ENCODE data around the gene HS6ST3. TPM values are rescaled to one million over a fixed set of nuclear protein-coding genes. Genes with fewer than 3 reads are reported as not detected.

Gene HS6ST3
- total RNA-seq, 1 donor from 2014 or later, result under 0.01 TPM

DNA sequence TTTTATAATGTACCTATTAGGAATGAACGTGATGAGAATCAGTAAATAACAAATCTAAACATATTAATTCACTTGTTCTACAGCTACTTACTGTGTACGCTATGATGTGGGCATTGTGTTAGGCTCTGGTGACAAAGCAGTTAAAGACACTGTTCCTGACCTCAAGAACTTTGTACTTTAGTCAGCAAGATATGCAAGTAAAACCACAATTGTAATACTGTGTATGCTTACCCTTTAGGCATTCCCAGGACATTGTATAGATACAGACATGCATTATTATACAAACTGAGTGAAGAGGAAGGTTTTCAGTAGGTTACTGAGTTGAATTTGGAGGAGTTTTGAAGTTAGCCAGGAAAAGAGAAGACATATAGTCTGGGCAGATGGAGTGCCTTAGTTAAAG lies 435.8 kb downstream of the HS6ST3 start:
- no peaks in the 10 kb centered on the region for H3K27me3 ChIP-seq (ENCODE audit: control insufficient read depth, insufficient read depth, low read length)
- no peak for DNase-seq (ENCODE audit: low read depth)
- H3K4me3 ChIP-seq (ENCODE audit: low read depth, low read length), result no peak overlapping the region
- no peak for FAIRE-seq
- TF ChIP-seq, protein P1, sequence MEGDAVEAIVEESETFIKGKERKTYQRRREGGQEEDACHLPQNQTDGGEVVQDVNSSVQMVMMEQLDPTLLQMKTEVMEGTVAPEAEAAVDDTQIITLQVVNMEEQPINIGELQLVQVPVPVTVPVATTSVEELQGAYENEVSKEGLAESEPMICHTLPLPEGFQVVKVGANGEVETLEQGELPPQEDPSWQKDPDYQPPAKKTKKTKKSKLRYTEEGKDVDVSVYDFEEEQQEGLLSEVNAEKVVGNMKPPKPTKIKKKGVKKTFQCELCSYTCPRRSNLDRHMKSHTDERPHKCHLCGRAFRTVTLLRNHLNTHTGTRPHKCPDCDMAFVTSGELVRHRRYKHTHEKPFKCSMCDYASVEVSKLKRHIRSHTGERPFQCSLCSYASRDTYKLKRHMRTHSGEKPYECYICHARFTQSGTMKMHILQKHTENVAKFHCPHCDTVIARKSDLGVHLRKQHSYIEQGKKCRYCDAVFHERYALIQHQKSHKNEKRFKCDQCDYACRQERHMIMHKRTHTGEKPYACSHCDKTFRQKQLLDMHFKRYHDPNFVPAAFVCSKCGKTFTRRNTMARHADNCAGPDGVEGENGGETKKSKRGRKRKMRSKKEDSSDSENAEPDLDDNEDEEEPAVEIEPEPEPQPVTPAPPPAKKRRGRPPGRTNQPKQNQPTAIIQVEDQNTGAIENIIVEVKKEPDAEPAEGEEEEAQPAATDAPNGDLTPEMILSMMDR (IDR thresholded peaks at IDR 0.05; ENCODE audit: insufficient read depth, low read length, severe bottlenecking), result no peak
- H3K36me3 ChIP-seq (ENCODE audit: control insufficient read depth, insufficient read depth, low read length), result no peaks in the 10 kb centered on the region

DNA sequence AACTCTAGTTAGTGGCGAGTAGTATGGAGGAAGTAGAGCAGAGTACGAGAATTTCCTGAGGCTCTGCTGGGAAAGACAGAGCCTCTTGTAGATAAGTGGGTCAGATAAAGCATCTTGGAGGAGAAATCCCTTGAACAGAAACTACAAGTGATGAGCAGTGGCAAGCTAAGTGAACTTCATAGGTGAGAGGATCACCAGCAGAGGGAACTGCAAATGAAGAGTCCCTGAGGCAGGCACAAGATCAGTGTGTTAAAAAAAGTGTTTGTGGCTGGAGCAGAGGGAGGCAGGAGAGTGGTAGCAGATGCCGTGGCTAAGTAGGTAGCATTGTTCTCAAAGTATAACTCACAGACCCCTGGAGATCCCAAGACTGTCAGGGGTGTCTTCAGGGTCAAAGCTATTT lies 437.6 kb downstream of the HS6ST3 start:
- FAIRE-seq (no peak), DNase-seq (ENCODE audit: low read depth) (no peak)
- TF ChIP-seq, protein P1 (IDR thresholded peaks at IDR 0.05; ENCODE audit: insufficient read depth, low read length, severe bottlenecking), result no peak
- Histone ChIP-seq H3K4me3 (ENCODE audit: low read depth, low read length) (no peak overlapping the region), H3K36me3 (ENCODE audit: control insufficient read depth, insufficient read depth, low read length) (no peaks in the 10 kb centered on the region), H3K27me3 (ENCODE audit: control insufficient read depth, insufficient read depth, low read length) (no peaks in the 10 kb centered on the region)

DNA sequence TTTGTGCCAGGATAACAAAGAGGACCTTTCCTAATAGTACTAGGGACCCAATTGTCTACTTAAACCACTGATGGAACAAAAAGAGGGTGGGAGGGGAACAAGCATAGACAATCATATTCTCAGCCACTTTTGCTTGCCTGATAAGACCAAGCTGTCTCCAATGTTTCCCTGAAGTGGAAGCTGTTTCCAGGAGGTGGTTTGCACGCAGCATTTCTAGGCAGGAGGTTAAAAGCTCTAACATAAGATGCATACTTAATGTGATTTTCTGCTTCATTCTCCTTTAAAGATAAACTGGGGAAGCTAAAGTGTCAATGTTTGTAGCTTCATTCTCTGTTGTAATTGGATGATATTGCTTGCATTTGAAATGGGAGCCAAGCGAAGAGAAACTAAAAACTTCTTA lies 442.9 kb downstream of the HS6ST3 start:
- TF ChIP-seq, protein P1 (IDR thresholded peaks at IDR 0.05; ENCODE audit: insufficient read depth, low read length, severe bottlenecking), result no peak
- no peaks in the 10 kb centered on the region for H3K27me3 ChIP-seq (ENCODE audit: control insufficient read depth, insufficient read depth, low read length)
- no peaks in the 10 kb centered on the region for H3K36me3 ChIP-seq (ENCODE audit: control insufficient read depth, insufficient read depth, low read length)
- H3K4me3 ChIP-seq (ENCODE audit: low read depth, low read length), result no peak overlapping the region
- FAIRE-seq, result no peak
- DNase-seq (ENCODE audit: low read depth), result no peak

DNA sequence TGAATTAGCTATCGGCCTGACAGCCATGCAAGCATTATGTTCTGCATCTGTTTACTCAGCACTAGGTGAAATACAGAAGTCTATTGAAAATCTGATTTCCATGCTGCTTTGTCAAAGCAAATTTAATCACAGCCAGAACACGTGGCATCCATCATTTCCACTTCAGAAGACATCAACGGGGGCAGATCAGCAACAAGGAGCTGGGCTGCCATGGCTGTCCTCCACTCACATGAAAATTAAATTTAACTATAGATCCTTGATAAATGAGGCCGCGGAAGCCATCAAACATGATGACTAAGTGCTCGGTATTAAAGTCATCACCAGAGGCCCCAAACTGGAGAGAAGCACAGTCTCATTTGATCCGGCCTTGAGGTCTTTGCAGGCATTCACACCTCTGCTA lies 443.5 kb downstream of the HS6ST3 start:
- no peak overlapping the region for H3K4me3 ChIP-seq (ENCODE audit: low read depth, low read length)
- FAIRE-seq (no peak), DNase-seq (ENCODE audit: low read depth) (no peak)
- H3K36me3 ChIP-seq (ENCODE audit: control insufficient read depth, insufficient read depth, low read length), result no peaks in the 10 kb centered on the region
- no peaks in the 10 kb centered on the region for H3K27me3 ChIP-seq (ENCODE audit: control insufficient read depth, insufficient read depth, low read length)
- TF ChIP-seq, protein P1 (IDR thresholded peaks at IDR 0.05; ENCODE audit: insufficient read depth, low read length, severe bottlenecking), result no peak

DNA sequence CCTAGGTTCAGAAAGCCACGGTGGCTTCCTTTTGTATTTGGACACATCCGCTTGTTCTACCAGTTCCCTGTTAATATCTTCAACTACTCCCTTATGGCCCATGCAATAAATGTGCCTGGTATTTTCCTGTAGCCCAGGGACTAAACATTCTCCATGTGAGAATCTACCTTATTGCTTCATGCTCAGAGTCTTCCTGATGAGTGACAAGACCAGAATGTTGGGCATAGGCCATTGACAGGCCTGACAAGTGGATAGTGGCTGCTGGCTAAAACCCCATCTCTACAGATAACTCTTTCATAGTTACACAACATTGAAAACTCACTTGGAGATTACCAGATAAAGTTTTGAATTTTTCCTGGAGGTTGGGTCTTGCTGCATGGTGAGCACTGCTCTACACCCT lies 449.9 kb downstream of the HS6ST3 start:
- no peak for FAIRE-seq
- no peaks in the 10 kb centered on the region for H3K27me3 ChIP-seq (ENCODE audit: control insufficient read depth, insufficient read depth, low read length)
- no peaks in the 10 kb centered on the region for H3K36me3 ChIP-seq (ENCODE audit: control insufficient read depth, insufficient read depth, low read length)
- no peak overlapping the region for H3K4me3 ChIP-seq (ENCODE audit: low read depth, low read length)
- no peak for DNase-seq (ENCODE audit: low read depth)
- TF ChIP-seq, protein P1 (IDR thresholded peaks at IDR 0.05; ENCODE audit: insufficient read depth, low read length, severe bottlenecking), result no peak

DNA sequence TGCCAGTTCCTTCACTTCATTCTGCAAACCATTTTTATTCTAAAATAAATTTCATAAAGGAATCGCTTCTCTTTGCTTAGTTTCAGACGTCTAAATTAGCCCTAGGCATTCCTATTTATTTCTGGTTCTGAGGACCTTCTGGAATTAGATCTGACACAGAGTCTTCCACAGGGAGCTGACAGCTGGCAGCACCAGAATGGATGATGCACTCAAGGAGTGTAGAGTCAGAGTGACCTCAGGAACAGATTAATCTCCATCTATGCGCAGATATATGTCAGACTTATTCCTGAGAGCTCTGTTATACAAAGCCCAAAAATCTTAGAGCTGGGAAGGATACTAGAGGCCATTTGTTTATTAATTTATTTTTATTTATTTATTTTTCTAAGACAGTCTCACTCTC lies 450.8 kb downstream of the HS6ST3 start:
- DNase-seq (ENCODE audit: low read depth), result no peak
- TF ChIP-seq, protein P1 (IDR thresholded peaks at IDR 0.05; ENCODE audit: insufficient read depth, low read length, severe bottlenecking), result no peak
- Histone ChIP-seq H3K4me3 (ENCODE audit: low read depth, low read length) (no peak overlapping the region), H3K36me3 (ENCODE audit: control insufficient read depth, insufficient read depth, low read length) (no peaks in the 10 kb centered on the region), H3K27me3 (ENCODE audit: control insufficient read depth, insufficient read depth, low read length) (no peaks in the 10 kb centered on the region)
- no peak for FAIRE-seq

All from bronchial epithelial cell (primary cell).